ENCODE data around the gene PCNX1.
A peak's percentile ranks its signal among the peaks of the same experiment; 100 is the strongest.

The PCNX1 gene

GRCh38 chr14:70885343-70886022, 21.8 kb upstream of the PCNX1 start:
- TF ChIP-seq CTCF (IDR thresholded peaks at IDR 0.05; ENCODE audit: extremely low read depth, missing control alignments), result no peak
- no peak for DNase-seq (ENCODE audit: low spot score)

GRCh38 chr14:70886421-70887206, 20.6 kb upstream of the PCNX1 start:
- no peak for DNase-seq (ENCODE audit: low spot score)
- no peak for TF ChIP-seq CTCF (IDR thresholded peaks at IDR 0.05; ENCODE audit: extremely low read depth, missing control alignments)

- DNase-seq (ENCODE audit: low spot score), result no peak
- no peak for TF ChIP-seq CTCF (IDR thresholded peaks at IDR 0.05; ENCODE audit: extremely low read depth, missing control alignments)
These were observed 20.0 kb upstream of the PCNX1 start for GRCh38 chr14:70887207-70887681.

GRCh38 chr14:70887737-70888499, 19.3 kb upstream of the PCNX1 start:
- DNase-seq (ENCODE audit: low spot score), result no peak
- peak; percentile 2 for TF ChIP-seq CTCF (IDR thresholded peaks at IDR 0.05; ENCODE audit: extremely low read depth, missing control alignments)

- no peak for DNase-seq (ENCODE audit: low spot score)
- TF ChIP-seq CTCF (IDR thresholded peaks at IDR 0.05; ENCODE audit: extremely low read depth, missing control alignments), result no peak
These were observed 18.5 kb upstream of the PCNX1 start for GRCh38 chr14:70888681-70889175.

- no peak for DNase-seq (ENCODE audit: low spot score)
- TF ChIP-seq CTCF (IDR thresholded peaks at IDR 0.05; ENCODE audit: extremely low read depth, missing control alignments), result no peak
These were observed 17.7 kb upstream of the PCNX1 start for GRCh38 chr14:70889555-70889954.
